Activated CD4-positive, alpha-beta T cell treated with anti-CD3 and anti-CD28 coated beads, Interleukin-2, Interleukin-6, amounts not matched to agents 100 ng/mL and 50 ng/mL, durations not matched to agents 16 hours and 8 hours (primary cell): ENCODE data around the gene COBLL1.

Source experiments
- DNase-seq: peaks from one replicate; pipeline ENCODE4 v3.0.0-alpha.2; 2020

Gene COBLL1

DNA sequence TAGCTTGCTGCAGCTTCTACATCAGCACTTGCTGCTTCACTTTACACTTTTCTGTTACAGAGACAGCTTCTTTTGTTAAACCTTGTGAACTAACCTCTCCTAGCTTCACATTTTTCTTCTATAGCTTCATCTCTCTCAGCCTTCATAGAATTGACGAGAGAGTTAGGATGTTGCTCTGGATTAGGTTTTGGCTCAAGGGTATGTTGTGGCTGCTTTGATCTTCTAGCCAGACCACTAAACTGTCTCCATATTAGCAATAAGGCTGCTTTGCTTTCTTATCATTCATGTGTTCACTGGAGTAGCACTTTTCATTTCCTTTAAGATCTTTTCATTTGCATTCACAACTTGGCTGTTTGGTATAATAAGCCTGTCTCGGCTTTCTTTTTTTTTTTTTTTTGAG, 174.1 kb downstream of the COBLL1 start:
- no peak for DNase-seq

DNA sequence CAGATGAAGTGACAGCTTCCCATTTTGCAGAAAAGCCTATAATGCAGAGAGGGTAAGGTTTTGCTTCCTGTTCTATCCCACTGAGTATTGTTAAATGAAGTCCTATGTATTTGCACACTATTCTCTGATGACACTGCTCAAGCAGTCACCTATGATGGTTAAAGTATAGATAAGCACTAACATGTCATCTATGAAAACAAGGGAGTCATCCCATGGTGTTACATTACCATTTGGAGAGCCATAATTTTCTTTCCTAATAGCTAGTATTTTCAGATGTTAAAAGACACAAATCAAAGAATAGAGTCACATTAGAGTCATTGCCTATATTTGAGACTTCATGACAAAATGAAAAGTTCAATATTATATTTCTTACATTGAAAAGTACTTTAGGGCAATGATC, 177.6 kb downstream of the COBLL1 start:
- no peak for DNase-seq

DNA sequence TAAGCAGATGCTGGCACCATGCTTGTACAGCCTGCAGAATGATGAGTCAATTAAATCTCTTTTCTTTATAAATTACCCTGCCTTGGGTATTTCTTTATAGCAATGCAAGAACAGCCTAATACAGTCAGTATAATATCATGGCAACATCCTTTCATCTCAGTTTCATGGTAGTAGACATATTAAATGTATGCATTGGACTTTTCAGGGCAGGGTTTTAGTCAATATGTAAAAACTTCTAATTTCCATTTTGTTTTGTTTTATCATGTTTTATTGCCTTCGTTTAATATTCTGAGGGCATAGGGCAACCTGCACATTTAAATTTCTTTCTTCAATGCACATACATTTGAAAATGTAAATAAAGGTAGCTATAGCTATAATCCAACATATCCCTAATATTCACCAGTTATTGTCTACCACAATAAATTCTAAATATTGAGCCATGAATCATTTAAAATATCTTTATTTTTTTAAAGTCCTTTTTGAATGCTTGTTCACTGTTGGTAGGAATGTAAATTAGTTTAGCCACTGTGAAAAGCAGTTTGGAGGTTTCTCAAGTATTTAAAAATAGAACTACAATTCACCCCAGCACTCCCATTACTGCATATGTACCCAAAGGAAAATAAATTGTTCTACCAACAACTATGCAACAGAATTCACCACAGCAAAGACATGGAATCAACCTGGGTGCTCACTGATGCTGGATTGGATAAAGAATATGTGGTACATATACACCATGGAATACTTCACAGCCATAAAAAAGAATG, 178.6 kb downstream of the COBLL1 start:
- no peak for DNase-seq

DNA sequence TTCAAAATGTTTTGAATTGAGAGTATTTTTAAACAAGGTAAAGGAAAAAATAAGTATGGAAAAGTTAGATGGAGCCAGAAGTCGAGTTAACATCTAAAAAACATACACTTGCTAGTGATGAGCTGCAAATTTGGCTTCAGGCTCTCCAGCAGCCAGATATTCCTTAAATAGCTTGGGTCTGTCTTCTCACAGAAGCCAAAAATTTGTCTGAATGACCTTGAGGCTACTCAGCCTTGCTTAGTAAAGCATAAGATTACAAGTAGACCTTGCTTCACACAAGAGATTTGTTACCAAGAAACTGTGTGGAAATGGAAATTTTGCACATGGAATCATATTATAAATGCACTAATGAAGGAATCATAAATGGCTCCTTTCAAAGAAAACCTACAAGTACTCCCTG, 179.6 kb downstream of the COBLL1 start:
- no peak for DNase-seq

DNA sequence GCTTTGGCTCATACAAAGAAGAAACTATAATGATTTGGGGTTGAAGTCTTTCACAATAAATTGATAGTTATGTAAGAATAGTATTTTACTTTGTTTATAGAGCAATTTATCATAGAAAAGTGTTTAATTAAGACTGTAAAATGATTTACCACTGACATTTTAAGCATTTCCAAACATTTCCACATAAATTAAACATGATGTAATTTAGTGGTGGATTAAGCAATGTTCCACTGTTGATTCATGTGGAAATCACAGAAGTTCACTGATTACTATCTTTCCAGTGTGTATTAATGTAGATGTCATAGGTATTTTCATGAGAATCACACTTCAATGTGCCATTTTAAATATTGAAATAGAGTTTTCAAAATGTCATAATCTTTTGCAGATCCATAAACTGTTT, 180.3 kb downstream of the COBLL1 start:
- no peak for DNase-seq

DNA sequence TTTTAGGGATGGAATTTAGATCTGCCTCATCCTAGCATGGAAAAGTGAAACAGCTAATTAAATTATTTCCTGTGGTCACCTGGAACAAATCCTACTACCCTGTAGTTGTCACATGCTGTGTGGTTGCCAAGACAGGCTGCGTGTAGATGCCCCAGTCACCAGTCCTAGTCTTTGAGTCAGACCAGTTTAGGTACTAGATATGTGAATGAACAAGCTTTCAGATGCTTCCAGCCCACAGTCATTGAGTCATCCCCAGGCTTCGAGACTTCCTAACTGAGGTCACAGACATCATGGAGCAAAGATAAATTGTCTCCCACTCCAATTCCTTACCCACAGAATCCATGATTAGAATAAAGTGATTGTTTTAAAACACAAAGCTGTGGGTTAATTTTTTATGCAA, 184.5 kb downstream of the COBLL1 start:
- no peak for DNase-seq

DNA sequence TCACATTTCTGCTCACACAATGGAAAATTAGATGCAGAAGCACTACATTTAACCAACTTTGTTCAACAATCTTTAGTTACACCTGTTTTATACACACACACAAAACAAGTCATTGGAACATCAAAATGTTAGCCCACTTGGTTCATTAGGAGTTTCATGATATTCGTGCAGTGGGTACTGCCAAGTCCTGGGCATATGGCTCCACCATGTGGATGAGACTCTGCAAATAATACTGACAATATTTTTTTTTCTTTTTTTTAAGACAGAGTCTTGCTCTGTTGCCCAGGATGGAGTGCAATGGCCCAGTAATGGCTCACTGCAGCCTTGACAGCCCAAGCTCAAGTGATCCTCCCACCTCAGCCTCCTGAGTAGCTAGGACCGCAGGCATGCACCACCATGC, 185.9 kb downstream of the COBLL1 start:
- DNase-seq = no peak

DNA sequence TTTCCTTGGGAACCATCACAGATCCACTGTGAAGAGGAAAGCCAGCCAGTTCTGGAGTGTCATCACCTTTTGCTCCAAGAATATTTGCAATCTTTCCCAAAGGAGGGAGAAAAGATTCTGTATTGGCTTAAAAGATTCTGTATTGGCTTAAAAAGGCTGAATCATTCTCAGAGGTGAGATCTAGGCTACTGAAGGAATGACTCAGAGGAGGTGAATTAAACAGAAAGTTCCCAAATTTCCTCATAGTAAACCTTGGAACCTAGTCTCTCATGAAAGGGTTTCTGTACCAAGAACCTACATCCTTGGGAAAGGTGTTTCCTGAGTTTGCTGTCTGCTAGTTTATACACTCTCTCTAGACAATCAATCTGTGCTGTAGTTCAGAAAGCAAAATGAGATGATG, 186.3 kb downstream of the COBLL1 start:
- no peak for DNase-seq

DNA sequence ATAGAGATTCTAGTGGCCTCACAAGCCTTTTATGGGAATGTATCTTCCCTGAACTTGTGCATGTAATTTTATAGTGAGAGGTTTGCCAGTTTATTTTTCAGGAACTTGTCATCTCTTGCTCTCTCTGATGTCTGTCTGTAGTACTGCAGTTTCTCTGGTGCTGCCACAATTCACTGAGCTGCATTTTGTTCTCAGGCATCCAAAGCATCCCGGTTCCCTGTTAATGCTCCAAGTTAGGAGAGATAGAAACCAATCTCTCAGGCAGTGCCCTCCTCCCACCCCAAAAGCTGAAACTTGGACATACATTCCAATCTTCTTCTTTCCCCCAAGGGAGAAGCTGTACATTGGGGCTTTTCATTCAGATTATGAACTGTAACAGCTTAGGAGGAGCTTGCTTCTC, 190.3 kb downstream of the COBLL1 start:
- DNase-seq = no peak

DNA sequence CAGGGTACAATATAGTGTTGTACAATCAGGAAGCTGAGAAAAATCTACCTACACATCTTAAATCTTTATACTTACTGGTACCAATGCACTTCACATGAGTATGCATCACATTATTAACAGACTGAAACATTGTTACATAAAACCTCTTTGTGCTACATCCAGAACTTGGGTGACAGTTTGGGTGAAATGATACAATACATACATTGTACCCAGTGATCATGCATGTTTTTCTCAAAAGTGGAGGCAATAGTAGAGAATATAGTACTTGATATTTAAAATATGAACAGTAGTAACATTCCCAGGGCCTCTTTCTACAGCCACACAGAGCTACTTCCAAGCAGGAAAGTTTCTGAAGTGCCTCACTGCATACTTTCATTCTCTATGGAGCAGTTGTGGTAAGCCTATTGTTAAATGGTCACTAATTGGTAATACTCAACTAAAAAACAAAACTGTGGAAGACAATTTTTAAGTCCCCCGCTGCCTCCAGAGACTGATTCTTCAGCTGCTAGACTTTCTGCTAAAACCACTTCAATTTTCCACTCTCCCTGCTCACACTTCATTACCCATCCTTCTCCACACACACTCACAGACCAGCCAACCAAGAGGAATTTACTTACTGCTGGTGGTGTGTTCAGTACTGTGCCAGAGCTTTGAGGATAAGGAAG, 197.5 kb downstream of the COBLL1 start:
- no peak for DNase-seq

DNA sequence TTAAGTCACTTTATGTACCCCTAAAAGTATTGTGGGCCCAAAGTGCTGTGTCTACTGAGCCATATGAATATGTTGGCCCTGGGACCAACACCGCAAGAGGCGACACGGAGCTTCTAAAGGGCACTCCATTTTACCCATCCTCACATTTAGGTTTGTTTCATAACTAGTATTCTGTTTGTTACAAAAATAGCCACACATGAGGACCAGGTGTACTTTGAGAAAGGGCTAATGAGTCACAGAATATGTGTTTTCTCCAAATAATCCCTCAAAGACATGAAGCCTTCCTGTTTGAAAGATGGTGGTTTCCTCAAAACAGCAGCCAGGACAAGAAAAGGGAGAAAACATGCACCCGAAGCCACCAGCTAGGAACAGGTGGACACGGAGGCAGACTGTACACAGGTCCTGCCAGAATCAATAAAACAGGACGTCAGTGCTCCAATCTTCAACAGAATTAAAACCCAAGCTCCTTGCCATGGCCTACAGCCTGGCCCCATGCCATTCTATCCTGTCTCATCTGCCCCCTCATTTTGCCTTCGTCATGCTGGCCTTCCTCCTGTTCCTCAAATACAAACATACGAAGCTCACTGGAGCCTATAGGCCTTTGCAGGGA, 198.6 kb downstream of the COBLL1 start:
- DNase-seq = no peak

DNA sequence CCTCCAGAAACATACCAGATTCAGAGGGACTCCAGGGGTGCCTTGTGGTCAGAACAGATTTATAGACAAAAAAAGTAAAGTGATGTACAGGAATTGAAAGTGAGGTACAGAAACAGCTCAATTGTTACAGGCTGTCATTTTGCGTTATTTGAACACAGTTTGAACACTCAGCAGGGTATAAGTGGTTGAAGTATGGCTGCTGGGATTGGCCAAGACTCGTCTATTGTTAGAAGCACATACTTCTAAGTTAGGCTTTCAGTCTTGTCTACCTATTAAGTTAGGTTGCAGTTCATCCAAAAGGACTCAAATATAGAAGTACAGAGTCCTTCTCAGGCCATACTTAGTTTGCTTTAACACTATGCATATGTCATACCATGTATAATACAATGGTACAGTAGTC, 199.4 kb downstream of the COBLL1 start:
- DNase-seq = no peak
